H1 (cell line): ENCODE results near the gene SEC62. TPM values are rescaled to one million over a fixed set of nuclear protein-coding genes. Genes with fewer than 3 reads are reported as not detected.

ENCODE experiments used
- CTCF ChIA-PET: fragments of 300-600 bp; sonication (Branson Sonifier 250); formaldehyde crosslinking; loops from one replicate; lab custom pipeline; 2021; ENCODE audit not compliant: partially characterized antibody; lab: Charles Lee
- POLR2A ChIA-PET: fragments of 300-600 bp; sonication (Branson Sonifier 250); formaldehyde crosslinking; loops from one replicate; lab custom pipeline; 2021; ENCODE audit warnings: inconsistent platforms; ENCODE audit not compliant: partially characterized antibody; lab: Charles Lee
- DNase-seq, 2 experiments: peaks; one replicate each; pipeline versions ENCODE4 v3.0.0 to v3.0.0-alpha.2; 2010 to 2022; ENCODE audit warnings: low spot score in 2 of 2, low read depth in 1 of 2, mixed read lengths in 1 of 2
- FAIRE-seq: peaks from 2 replicates; lab custom pipeline; 2011; peaks lifted over from hg19 to GRCh38; lab: Jason Lieb, UNC
- H2AFZ ChIP-seq: 2 replicates; pipeline ENCODE4 v1.8.1; 2012; ENCODE audit warnings: low read length, inconsistent platforms
- H2AK5ac ChIP-seq: 2 replicates; pipeline ENCODE4 v1.6.1; 2013; ENCODE audit warnings: low read depth, low read length
- H2BK120ac ChIP-seq: replicated peaks from 2 replicates; pipeline ENCODE3; 2013; ENCODE audit warnings: low read depth, low read length, inconsistent platforms
- H2BK12ac ChIP-seq: 2 replicates; pipeline ENCODE4 v1.6.1; 2013; ENCODE audit warnings: low read depth, low read length
- H2BK15ac ChIP-seq: 2 replicates; pipeline ENCODE4 v1.6.1; 2013; ENCODE audit warnings: low read length
- H2BK20ac ChIP-seq: 2 replicates; pipeline ENCODE4 v1.6.1; 2013; ENCODE audit warnings: low read length
- H2BK5ac ChIP-seq: 2 replicates; pipeline ENCODE4 v1.6.1; 2013; ENCODE audit warnings: low read depth, low read length
- H3K14ac ChIP-seq: 2 replicates; pipeline ENCODE4 v1.6.1; 2013; ENCODE audit warnings: inconsistent platforms; ENCODE audit not compliant: insufficient read length
- H3K18ac ChIP-seq: 2 replicates; pipeline ENCODE4 v1.6.1; 2013; ENCODE audit warnings: low read length; ENCODE audit errors: extremely low read depth
- H3K23ac ChIP-seq: 2 replicates; pipeline ENCODE4 v1.6.1; 2013; ENCODE audit warnings: inconsistent platforms; ENCODE audit not compliant: insufficient read length
- H3K23me2 ChIP-seq: 2 replicates; pipeline ENCODE4 v1.6.1; 2013; ENCODE audit warnings: low read depth, low read length
- H3K27ac ChIP-seq: 2 replicates; pipeline ENCODE4 v1.6.1; 2011; ENCODE audit warnings: low read depth, low read length, inconsistent platforms
- H3K27me3 ChIP-seq, 4 experiments: replicated peaks in 1 of 4; 1 replicate in 1 of 4; 2 replicates in 3 of 4; pipeline versions ENCODE4 v1.6.1 to v1.8.1; 2011 to 2013; ENCODE audit warnings: low read length in 3 of 4, mild to moderate bottlenecking in 3 of 4, inconsistent platforms in 2 of 4, mixed read lengths in 2 of 4, moderate library complexity in 1 of 4; ENCODE audit not compliant: control insufficient read depth in 3 of 4, insufficient read depth in 3 of 4; ENCODE audit errors: extremely low read depth in 1 of 4
- H3K36me3 ChIP-seq, 4 experiments: 2 replicates each; pipeline versions ENCODE4 v1.6.1 to v1.8.1; 2011 to 2013; ENCODE audit warnings: mild to moderate bottlenecking in 4 of 4, low read length in 3 of 4, moderate library complexity in 2 of 4, control low read depth in 1 of 4, inconsistent platforms in 1 of 4; ENCODE audit not compliant: insufficient read depth in 4 of 4, control insufficient read depth in 2 of 4
- H3K4ac ChIP-seq: replicated peaks from 2 replicates; pipeline ENCODE3; 2013; ENCODE audit warnings: low read length, low read depth, mixed read lengths, inconsistent platforms; ENCODE audit not compliant: insufficient read length
- H3K4me1 ChIP-seq, 4 experiments: replicated peaks in 1 of 4; 1 replicate in 1 of 4; 2 replicates in 3 of 4; pipeline versions ENCODE4 v1.6.1 to v1.8.1; 2011 to 2013; ENCODE audit warnings: low read length in 3 of 4, inconsistent platforms in 2 of 4, mixed read lengths in 1 of 4; ENCODE audit not compliant: insufficient read depth in 4 of 4, control insufficient read depth in 3 of 4
- H3K4me2 ChIP-seq, 2 experiments: 2 replicates each; pipeline versions ENCODE4 v1.6.1 to v1.8.1; 2011 to 2013; ENCODE audit warnings: low read depth in 2 of 2, low read length in 2 of 2, control low read depth in 1 of 2, inconsistent platforms in 1 of 2, mild to moderate bottlenecking in 1 of 2; ENCODE audit not compliant: insufficient read depth in 1 of 2
- H3K4me3 ChIP-seq, 4 experiments: fragments of 200-600, 300-600 bp in 1 of 4; sonication (generic), shearing (Covaris generic), sonication (Bioruptor Twin) in 1 of 4; 2 replicates each; pipeline versions ENCODE4 v1.5.1 to v1.8.1; 2011 to 2016; ENCODE audit warnings: low read length in 4 of 4, low read depth in 3 of 4, control low read depth in 2 of 4, inconsistent platforms in 2 of 4, mild to moderate bottlenecking in 2 of 4, mixed read lengths in 1 of 4, moderate library complexity in 1 of 4; ENCODE audit not compliant: insufficient read depth in 2 of 4; ENCODE audit errors: extremely low read depth in 1 of 4
- H3K56ac ChIP-seq: replicated peaks from 2 replicates; pipeline ENCODE3; 2013; ENCODE audit warnings: low read depth, mild to moderate bottlenecking, mixed read lengths, low read length, inconsistent platforms; ENCODE audit not compliant: insufficient read length
- H3K79me1 ChIP-seq: 2 replicates; pipeline ENCODE4 v1.6.1; 2013; ENCODE audit warnings: low read depth, low read length, control low read depth
- H3K79me2 ChIP-seq, 2 experiments: 2 replicates each; pipeline versions ENCODE4 v1.6.1 to v1.8.1; 2012 to 2013; ENCODE audit warnings: low read length in 2 of 2, mild to moderate bottlenecking in 2 of 2, inconsistent platforms in 1 of 2; ENCODE audit not compliant: insufficient read depth in 2 of 2, control insufficient read depth in 1 of 2
- H3K9ac ChIP-seq, 4 experiments: replicated peaks in 1 of 4; 1 replicate in 1 of 4; 2 replicates in 3 of 4; pipeline versions ENCODE4 v1.6.1 to v1.8.1; 2011 to 2013; ENCODE audit warnings: low read depth in 3 of 4, low read length in 3 of 4, control low read depth in 2 of 4, mild to moderate bottlenecking in 2 of 4, moderate library complexity in 2 of 4, inconsistent platforms in 1 of 4; ENCODE audit errors: extremely low read depth in 1 of 4
- H3K9me3 ChIP-seq, 2 experiments: 2 replicates each; pipeline versions ENCODE4 v1.6.1 to v1.8.1; 2012 to 2013; ENCODE audit warnings: mild to moderate bottlenecking in 2 of 2, moderate library complexity in 2 of 2, control low read depth in 1 of 2, inconsistent platforms in 1 of 2, low read depth in 1 of 2, low read length in 1 of 2, mixed read lengths in 1 of 2; ENCODE audit not compliant: insufficient read depth in 2 of 2
- H4K20me1 ChIP-seq, 2 experiments: replicated peaks in 1 of 2; 2 replicates each; pipeline versions ENCODE3 to v1.8.1; 2011 to 2013; ENCODE audit warnings: inconsistent platforms in 2 of 2, low read length in 2 of 2, mild to moderate bottlenecking in 1 of 2; ENCODE audit not compliant: insufficient read depth in 2 of 2, control insufficient read depth in 1 of 2
- H4K5ac ChIP-seq: 2 replicates; pipeline ENCODE4 v1.6.1; 2013; ENCODE audit warnings: low read length, low read depth, mixed read lengths, inconsistent platforms; ENCODE audit not compliant: insufficient read length
- H4K8ac ChIP-seq: 2 replicates; pipeline ENCODE4 v1.8.0; 2013; ENCODE audit warnings: mild to moderate bottlenecking, moderate library complexity, low read length, inconsistent platforms; ENCODE audit not compliant: insufficient read depth; ENCODE audit errors: extremely low read depth
- H4K91ac ChIP-seq: replicated peaks from 2 replicates; pipeline ENCODE3; 2013; ENCODE audit warnings: low read length, mixed read lengths, inconsistent platforms; ENCODE audit not compliant: insufficient read length
- EGR1 ChIP-seq: IDR thresholded peaks from 2 replicates; pipeline ENCODE4 v1.6.1; 2011; ENCODE audit warnings: low read depth, low read length, borderline replicate concordance
- HDAC6 ChIP-seq: IDR thresholded peaks from one replicate; pipeline ENCODE4 v1.7.1; 2012; ENCODE audit warnings: low read depth, mild to moderate bottlenecking, inconsistent platforms, low read length, moderate library complexity
- TBP ChIP-seq: IDR thresholded peaks from 2 replicates; pipeline ENCODE4 v1.6.1; 2011; ENCODE audit warnings: low read depth, low read length, improper control_type of control experiment
- WGBS, 2 experiments: shearing (Covaris generic) in 1 of 2; methylation state at CpG; one replicate each; pipeline versions ENCODE4 v1.1.6 to v1.1.7; 2013 to 2015; ENCODE audit warnings: low lambda C conversion rate in 2 of 2, mixed read lengths in 2 of 2, inconsistent platforms in 1 of 2, low coverage in 1 of 2, missing lambda C conversion rate in 1 of 2; ENCODE audit not compliant: insufficient replicate concordance in 2 of 2, insufficient coverage in 1 of 2, insufficient read length in 1 of 2; ENCODE audit errors: extremely low coverage in 1 of 2, missing lambda C conversion rate in 1 of 2; 5-methylcytosine and 5-hydroxymethylcytosine counted together
- polyA plus RNA-seq, 7 experiments: library from polyadenylated mRNA; depleted of rRNA in 3 of 7; stranded (reverse) in 5 of 7; unstranded in 2 of 7; fragments of >200 nt in 5 of 7; fragments of 200-250 nt in 2 of 7; gene quantifications; 1 replicate in 5 of 7; 2 replicates in 1 of 7; 4 replicates in 1 of 7; pipeline versions ENCODE4 v1.2.1 to v1.2.3, GENCODE V29; 2011 to 2013; ENCODE audit warnings: missing spikeins in 2 of 7, mixed read lengths in 2 of 7
- total RNA-seq: library from RNA; stranded (reverse); fragmentation: NEBNext Ultra II Directional; extraction: Animal tissue kit (Norgen Biotek cat#: 25700); gene quantifications from 2 replicates; pipeline ENCODE4 v1.2.1, GENCODE V29; 2021

SEC62 gene
- total and polyA plus RNA-seq, 2 of the 8 experiments (the other 6 are each of a cell fraction or from before 2014, with no cell fraction given): 67.8 to 113 TPM

DNA sequence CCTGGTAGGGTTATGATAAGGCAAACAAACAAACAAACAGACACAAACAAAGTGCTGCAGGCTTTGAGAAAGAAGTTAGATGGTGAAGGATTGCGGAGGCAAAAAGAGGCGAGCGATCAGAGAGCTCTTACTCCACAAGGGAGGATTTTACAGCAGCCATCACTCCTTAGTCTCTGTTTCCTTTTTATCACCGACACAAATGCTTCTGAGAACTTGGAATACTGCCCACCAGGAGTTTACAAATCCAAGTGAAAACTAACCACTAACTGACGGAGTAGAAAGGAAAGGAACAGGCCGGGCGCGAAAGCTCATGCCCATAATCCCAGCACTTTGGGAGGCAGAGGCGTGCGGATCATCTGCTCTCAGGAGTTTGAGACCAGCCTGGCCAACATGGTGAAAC is 35.6 kb downstream of the SEC62 start:
- no peak for FAIRE-seq
- H3K27ac ChIP-seq: no peak overlapping the region
- H2AK5ac ChIP-seq: no peak overlapping the region
- H3K4me1 ChIP-seq: no peaks in the 10 kb centered on the region
- H3K4me2 ChIP-seq: no peak overlapping the region
- H3K36me3 ChIP-seq: no peaks in the 10 kb centered on the region
- no peak overlapping the region for H4K91ac ChIP-seq
- WGBS, 2 experiments: 86% methylated on average over 10 of the region's 10 CpGs; no CpG with 5 or more reads in 1 of the 2 experiments
- H3K79me1 ChIP-seq: no peaks in the 10 kb centered on the region
- H3K79me2 ChIP-seq: no peaks in the 10 kb centered on the region
- no peak for DNase-seq
- H4K8ac ChIP-seq: no peak overlapping the region
- no peaks in the 10 kb centered on the region for H4K20me1 ChIP-seq
- no peak overlapping the region for H2BK12ac ChIP-seq
- ChIA-PET POLR2A (interaction anchor here (0.7 to 1.1 kb wide), 2 partner anchors 10 to 950 kb away, joined by 3 to 4 read pairs; no protein-coding TSS in a partner anchor), CTCF (interaction anchor here (2.8 kb wide), 1 partner anchor 19 kb away, joined by 9 read pairs; no protein-coding TSS in a partner anchor)
- H3K23me2 ChIP-seq: no peaks in the 10 kb centered on the region
- no peak overlapping the region for H2BK5ac ChIP-seq
- H3K18ac ChIP-seq: no peak overlapping the region
- H3K4me3 ChIP-seq: no peak overlapping the region
- H3K23ac ChIP-seq: no peak overlapping the region
- no peak overlapping the region for H3K56ac ChIP-seq
- H2BK15ac ChIP-seq: no peak overlapping the region
- H2BK120ac ChIP-seq: no peak overlapping the region
- no peak for TF ChIP-seq EGR1
- no peak for TF ChIP-seq HDAC6
- no peak for TF ChIP-seq TBP
- no peak overlapping the region for H3K14ac ChIP-seq
- H3K27me3 ChIP-seq: no peaks in the 10 kb centered on the region
- H3K9me3 ChIP-seq: no peaks in the 10 kb centered on the region
- H2BK20ac ChIP-seq: no peak overlapping the region
- no peak overlapping the region for H2AFZ ChIP-seq
- H3K4ac ChIP-seq: no peak overlapping the region
- no peak overlapping the region for H4K5ac ChIP-seq
- no peak overlapping the region for H3K9ac ChIP-seq
